ENCODE measurements around the gene LCNL1.

Gene LCNL1

DNA sequence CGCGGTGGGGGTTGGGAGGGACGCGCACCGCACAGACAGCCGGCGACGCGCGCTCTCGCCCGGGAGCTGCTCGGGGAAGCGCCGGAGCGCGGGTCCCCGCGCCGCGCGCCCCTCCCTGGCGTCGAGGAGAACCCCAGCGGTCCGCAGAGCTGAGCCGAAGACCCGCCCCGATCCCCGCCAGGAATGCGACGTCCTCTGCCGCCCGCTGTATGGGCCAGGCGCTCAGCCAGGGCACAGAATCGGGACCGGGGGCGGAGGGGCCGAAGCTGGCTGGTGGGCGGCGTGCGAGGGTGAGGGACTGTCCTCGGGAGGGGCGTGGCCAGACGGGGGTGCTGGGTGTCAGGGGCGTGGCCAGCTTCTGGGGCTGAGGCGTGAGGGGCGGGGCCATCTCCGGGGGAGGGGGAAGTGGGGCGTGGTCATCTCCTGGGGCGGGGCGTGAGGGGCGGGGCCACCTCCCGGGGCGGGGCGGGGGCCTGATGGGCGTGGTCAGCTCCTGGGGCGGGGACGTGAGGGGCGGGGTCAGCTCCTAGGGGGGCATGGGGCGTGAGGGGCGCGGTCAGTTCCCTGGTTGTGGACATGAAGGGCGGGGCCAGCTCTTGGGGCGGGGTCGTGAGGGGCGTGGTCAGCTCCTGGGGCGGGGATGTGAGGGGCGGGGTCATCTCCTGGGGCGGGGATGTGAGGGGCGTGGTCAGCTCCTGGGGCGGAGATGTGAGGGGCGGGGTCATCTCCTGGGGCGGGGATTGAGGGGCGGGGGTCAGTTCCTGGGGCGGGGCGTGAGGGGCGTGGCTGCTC, 4.5 kb upstream of the LCNL1 start:
- DNase-seq (ENCODE audit: low spot score), result no peak
- H3K4me1 ChIP-seq (ENCODE audit: insufficient read depth, poor library complexity, severe bottlenecking), result peaks cover 7% of the 10 kb centered on the region
- H3K27ac ChIP-seq (ENCODE audit: poor library complexity, severe bottlenecking), result no peak overlapping the region
- ATAC-seq (ENCODE audit: low read depth), result peak; percentile 15; the same call in 2 of the 3 replicates
- no peaks in the 10 kb centered on the region for H3K9me3 ChIP-seq (ENCODE audit: severe bottlenecking)
- TF ChIP-seq, protein P1, sequence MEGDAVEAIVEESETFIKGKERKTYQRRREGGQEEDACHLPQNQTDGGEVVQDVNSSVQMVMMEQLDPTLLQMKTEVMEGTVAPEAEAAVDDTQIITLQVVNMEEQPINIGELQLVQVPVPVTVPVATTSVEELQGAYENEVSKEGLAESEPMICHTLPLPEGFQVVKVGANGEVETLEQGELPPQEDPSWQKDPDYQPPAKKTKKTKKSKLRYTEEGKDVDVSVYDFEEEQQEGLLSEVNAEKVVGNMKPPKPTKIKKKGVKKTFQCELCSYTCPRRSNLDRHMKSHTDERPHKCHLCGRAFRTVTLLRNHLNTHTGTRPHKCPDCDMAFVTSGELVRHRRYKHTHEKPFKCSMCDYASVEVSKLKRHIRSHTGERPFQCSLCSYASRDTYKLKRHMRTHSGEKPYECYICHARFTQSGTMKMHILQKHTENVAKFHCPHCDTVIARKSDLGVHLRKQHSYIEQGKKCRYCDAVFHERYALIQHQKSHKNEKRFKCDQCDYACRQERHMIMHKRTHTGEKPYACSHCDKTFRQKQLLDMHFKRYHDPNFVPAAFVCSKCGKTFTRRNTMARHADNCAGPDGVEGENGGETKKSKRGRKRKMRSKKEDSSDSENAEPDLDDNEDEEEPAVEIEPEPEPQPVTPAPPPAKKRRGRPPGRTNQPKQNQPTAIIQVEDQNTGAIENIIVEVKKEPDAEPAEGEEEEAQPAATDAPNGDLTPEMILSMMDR (IDR thresholded peaks at IDR 0.05; ENCODE audit: poor library complexity, severe bottlenecking), result no peak
- H3K36me3 ChIP-seq (ENCODE audit: low read depth), result no peaks in the 10 kb centered on the region
- no peaks in the 10 kb centered on the region for H3K27me3 ChIP-seq (ENCODE audit: insufficient read depth, poor library complexity, severe bottlenecking)
- peak overlapping the region; percentile 36 for H3K4me3 ChIP-seq (ENCODE audit: severe bottlenecking)

DNA sequence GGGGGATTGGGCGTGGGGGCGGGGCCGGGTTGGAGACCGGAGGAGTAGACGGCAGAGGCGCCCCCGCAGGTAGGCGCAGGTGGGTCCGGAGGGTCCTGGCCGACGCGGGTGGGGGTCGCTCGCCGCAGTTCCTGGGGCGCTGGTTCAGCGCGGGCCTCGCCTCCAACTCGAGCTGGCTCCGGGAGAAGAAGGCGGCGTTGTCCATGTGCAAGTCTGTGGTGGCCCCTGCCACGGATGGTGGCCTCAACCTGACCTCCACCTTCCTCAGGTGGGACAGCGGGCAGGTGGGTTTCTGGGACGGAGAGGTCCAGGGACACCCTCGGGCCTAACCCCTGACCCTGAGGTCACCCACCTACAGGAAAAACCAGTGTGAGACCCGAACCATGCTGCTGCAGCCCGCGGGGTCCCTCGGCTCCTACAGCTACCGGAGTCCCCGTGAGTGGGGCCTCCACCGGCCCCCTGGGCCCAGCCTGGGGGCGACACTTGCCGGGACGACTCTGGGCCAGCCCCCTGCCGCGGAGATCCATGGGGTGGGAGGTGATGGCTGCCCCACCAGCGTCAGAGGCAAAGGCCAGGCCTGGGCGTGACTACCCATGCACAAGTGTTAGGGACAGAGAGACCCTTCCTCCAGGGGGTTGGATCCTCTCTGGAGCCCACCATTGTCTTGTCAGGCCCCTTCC, 3.8 kb upstream of the LCNL1 start:
- H3K4me3 ChIP-seq (ENCODE audit: severe bottlenecking), result no peak overlapping the region

GRCh38 chr9:136979769-136980587, 2.8 kb upstream of the LCNL1 start:
- H3K9me3 ChIP-seq (ENCODE audit: severe bottlenecking), result no peaks in the 10 kb centered on the region
- H3K4me1 ChIP-seq (ENCODE audit: insufficient read depth, poor library complexity, severe bottlenecking), result peaks cover 3% of the 10 kb centered on the region
- DNase-seq (ENCODE audit: low spot score) (no peak), ATAC-seq (ENCODE audit: low read depth) (no peak)
- TF ChIP-seq, protein P1 (IDR thresholded peaks at IDR 0.05; ENCODE audit: poor library complexity, severe bottlenecking), result no peak
- H3K27ac ChIP-seq (ENCODE audit: poor library complexity, severe bottlenecking), result no peak overlapping the region
- no peaks in the 10 kb centered on the region for H3K36me3 ChIP-seq (ENCODE audit: low read depth)
- peaks cover 7% of the 10 kb centered on the region for H3K27me3 ChIP-seq (ENCODE audit: insufficient read depth, poor library complexity, severe bottlenecking)
- no peak overlapping the region for H3K4me3 ChIP-seq (ENCODE audit: severe bottlenecking)

More for the DNA sequence above, 3.8 kb upstream of the LCNL1 start:
- TF ChIP-seq, protein P1 (IDR thresholded peaks at IDR 0.05; ENCODE audit: poor library complexity, severe bottlenecking), result no peak
- no peak for DNase-seq (ENCODE audit: low spot score)
- Histone ChIP-seq H3K27me3 (ENCODE audit: insufficient read depth, poor library complexity, severe bottlenecking) (no peaks in the 10 kb centered on the region), H3K4me1 (ENCODE audit: insufficient read depth, poor library complexity, severe bottlenecking) (peaks cover 7% of the 10 kb centered on the region), H3K36me3 (ENCODE audit: low read depth) (no peaks in the 10 kb centered on the region), H3K9me3 (ENCODE audit: severe bottlenecking) (no peaks in the 10 kb centered on the region), H3K27ac (ENCODE audit: poor library complexity, severe bottlenecking) (no peak overlapping the region)
- no peak for ATAC-seq (ENCODE audit: low read depth)

- H3K27me3 ChIP-seq (ENCODE audit: insufficient read depth, poor library complexity, severe bottlenecking), result peaks cover 14% of the 10 kb centered on the region
- no peaks in the 10 kb centered on the region for H3K9me3 ChIP-seq (ENCODE audit: severe bottlenecking)
- no peak overlapping the region for H3K4me3 ChIP-seq (ENCODE audit: severe bottlenecking)
- DNase-seq (ENCODE audit: low spot score) (no peak), ATAC-seq (ENCODE audit: low read depth) (no peak)
- TF ChIP-seq, protein P1 (IDR thresholded peaks at IDR 0.05; ENCODE audit: poor library complexity, severe bottlenecking), result no peak
- no peak overlapping the region for H3K27ac ChIP-seq (ENCODE audit: poor library complexity, severe bottlenecking)
- H3K4me1 ChIP-seq (ENCODE audit: insufficient read depth, poor library complexity, severe bottlenecking), result no peaks in the 10 kb centered on the region
- H3K36me3 ChIP-seq (ENCODE audit: low read depth), result no peaks in the 10 kb centered on the region
Observed at GRCh38 chr9:136980669-136981478, 1.9 kb upstream of the LCNL1 start.

Data from RWPE2 (cell line).